HG03045 (cell line): ENCODE data around the gene MACROD2.
"Not testable (repeated sequence)": the region's sequence is repeated elsewhere in the genome, so short reads cannot be mapped to it uniquely, and the experiment has no call there.

Source experiments
- ATAC-seq: cut with Tn5 transposase; IDR thresholded peaks from one replicate; pipeline ENCODE4 v1.9.1; 2021; ENCODE audit warnings: mild to moderate bottlenecking, moderate library complexity; ENCODE audit not compliant: unreplicated experiment

The MACROD2 gene

DNA sequence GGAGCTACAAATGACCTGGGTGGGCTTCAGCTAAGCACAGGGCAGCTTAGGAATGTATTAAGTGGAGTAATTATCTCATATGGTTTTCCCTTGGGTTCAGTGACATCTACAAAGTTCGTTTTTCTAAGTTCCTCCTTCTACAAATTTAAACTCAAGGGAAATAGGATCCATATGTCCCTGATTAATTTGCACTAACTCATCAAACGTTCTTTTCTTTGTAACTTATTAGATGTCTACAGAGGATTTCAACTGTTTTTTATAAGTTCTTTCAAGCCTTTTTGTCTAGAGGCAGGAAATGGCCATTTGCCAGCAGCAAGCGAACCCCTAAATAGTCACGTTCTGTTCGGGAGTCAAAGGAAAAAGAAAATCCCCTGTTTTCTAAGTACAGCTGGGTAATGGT is 1517.6 kb downstream of the MACROD2 start:
- ATAC-seq: no peak

DNA sequence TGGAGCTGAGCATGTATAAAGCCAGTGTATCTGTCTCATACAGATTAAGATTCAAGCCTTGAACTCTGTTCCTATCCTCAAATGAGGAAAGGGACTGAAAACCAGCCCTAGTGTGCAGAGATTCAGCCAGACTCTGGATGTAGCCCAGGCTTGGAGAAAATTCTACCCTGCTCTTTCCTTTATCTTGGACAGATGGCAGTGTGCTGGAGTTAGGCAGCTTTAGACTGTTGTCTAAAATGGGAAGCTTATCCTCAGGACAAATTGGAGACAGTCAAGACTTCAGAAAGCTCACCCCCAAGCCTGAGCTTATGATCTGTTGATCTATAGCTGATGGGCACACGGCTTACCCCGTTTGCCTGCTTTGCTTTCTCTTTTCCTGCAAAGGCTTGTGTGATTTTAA is 1520.4 kb downstream of the MACROD2 start:
- no peak for ATAC-seq

DNA sequence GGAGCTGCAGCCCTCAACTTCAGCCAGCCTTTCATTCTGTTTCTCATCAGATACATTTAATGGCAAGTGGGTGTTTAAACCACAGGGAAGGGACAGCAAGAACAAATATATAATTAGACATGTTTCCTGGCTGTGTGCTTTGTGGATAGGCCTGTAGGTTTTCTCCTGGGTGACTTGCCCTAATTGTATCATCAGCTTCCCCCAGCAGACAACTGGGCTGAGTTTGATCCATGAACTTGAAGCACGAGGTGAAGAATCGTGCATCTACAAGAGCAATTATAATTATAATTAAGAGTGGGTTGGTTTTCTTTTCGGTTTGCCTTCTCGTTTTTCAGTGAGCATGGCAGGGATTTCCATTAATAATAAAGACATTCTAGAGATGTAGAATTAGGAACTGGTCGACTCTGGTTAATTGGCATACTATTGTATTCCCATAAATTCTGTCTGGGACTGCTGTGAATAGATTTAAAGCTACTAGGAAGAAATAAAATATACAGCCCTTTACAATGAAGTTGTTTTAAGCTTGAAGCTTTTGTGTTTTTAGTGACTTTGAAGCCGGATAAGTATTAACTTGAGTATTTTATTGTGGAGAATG is 1525.7 kb downstream of the MACROD2 start:
- ATAC-seq: no peak

DNA sequence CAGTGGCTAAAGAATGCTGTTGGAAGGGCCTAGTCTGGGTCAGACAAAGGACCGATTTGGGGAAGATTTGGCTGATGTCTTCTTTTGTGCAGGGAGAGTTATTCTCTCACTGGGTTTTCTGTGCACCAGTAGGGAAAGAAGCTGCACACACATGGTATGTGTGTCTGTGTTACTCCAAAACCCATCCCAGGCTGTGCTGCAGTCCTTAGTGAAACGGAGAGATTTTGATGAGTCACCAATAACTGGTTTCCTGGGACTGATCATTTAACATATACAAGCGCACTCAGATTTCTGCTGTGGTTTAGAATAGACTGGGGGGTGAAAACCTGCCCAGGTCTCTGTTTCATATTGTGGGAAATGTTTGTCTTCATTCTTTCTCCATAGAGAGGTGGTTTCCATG is 1528.1 kb downstream of the MACROD2 start:
- no peak for ATAC-seq

DNA sequence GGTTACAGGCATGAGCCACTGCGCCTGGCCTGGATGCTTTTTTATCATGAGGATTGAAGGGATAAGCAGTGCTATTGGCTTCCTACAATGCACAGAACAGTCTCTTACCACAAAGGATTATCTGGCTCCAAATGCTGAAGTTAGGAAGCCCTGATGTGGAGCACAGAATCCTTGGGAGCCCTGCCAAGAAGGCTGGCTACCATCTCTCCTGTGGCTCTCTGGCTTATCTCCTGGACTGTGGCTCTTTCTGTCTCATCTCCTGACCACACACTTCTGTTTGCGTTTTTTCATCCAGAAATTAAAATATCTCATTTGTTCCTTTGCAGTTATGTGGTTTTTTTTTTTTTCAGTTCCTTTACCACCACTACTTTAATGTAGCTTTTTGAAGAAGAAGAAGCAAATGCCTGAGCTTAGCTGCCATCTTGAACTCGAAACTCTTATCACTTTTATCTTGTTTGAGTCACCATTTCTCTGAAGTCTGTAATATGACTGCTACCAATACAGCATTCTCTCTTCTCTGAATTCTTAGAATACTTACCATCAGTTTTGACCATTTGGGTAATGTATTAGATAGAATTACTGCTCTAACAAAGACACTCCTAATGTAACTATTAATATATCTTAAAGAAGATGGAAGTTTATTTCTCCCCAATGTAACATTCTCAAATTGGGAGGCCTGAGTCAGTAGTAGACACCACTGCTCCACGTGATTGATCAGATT is 1533.2 kb downstream of the MACROD2 start:
- no peak for ATAC-seq

DNA sequence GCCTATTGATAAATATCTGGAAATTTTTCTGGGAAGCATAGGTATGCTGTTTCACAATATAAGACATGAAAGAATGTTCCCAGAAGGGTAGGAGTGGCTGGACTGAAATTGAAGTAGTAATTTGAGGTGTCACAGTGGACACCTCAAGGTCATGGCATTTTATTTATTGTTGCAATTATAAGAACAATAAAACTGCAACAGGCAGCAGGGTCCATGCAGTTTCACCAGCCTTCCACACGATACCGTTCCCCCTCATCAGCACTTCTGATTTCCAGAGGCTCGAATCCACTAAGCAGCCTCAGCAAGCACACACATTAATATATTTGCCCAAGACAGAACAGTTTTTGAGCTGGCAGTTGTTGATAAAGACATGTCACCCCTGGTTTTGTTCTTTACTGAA is 1540.5 kb downstream of the MACROD2 start:
- no peak for ATAC-seq

DNA sequence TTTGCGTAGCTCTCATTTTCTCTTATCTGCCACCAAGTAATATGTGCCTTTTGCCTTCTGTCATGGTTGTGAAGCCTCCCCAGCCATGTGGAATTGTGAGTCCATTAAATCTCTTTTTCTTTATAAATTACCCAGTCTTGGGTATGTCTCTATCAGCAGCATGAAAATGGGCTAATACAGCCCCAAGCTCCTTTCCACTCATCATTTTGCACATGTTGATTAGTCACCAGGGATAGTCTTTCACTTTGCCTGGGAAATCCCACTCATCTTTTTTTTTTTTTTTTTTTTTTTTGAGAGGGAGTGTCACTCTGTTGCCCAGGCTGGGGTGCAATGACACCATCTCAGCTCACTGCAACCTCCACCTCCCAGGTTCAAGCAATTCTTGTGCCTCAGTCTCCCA is 1541.9 kb downstream of the MACROD2 start:
- not testable (repeated sequence) for ATAC-seq

DNA sequence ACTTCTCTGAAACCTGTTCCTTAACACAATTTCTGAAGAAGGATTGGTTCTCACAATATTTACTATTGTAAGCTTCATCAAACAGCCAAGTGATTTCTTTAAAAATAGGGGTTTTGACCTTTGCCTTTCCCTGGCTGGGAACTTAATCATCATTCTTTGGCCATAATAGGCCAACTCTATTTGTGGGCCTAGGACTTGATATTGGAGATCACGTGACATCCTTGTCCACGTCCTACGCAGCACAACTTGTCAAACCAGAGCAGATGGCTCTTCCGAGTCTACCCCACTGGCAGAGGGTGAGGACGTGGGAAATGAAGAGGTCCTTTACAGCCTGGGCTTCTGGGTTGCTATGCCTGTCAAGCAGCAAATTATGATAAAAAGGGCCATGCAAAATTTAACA is 1547.3 kb downstream of the MACROD2 start:
- no peak for ATAC-seq

DNA sequence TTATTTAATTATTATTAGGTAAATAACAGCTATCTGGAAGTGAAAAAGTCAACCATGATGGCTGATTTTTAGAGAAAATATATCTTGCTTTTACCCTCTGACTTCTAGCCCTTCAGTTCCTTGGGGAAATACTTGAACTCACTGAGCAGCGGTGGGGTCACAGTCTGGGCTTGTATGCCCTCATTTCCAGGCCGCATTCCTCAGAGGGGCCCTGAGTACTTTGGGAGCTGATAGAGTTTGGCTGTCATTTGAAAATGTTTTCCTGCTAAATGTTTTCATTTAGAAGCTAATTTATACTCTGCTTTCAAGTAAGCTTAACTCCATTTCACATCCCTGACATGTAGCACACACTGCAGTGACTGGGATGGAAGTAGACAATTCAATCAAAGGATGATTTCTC is 1549.4 kb downstream of the MACROD2 start:
- ATAC-seq: no peak

DNA sequence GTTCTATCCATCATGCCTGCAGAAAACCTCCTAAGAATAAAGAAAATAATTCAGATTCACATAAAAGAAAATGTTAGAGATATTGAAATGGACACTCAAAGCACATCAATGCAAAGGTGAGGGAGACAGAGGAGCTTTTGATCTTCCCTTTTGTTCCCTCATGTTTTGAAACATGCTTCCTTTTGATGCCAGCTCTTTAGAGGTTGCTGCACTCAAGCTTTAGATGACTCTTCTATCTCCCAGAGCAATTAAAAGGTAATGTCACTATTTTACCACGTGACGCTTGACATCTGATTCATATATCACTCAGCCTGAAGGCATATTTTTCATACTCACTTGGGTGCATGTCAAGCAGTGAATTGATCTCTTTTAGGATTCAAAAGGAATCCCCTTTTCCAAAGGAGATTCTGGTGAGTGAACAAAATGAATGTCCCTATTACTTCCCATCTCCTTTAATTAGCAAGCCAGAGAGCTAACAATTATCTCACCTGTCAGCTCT is 1551.3 kb downstream of the MACROD2 start:
- no peak for ATAC-seq

DNA sequence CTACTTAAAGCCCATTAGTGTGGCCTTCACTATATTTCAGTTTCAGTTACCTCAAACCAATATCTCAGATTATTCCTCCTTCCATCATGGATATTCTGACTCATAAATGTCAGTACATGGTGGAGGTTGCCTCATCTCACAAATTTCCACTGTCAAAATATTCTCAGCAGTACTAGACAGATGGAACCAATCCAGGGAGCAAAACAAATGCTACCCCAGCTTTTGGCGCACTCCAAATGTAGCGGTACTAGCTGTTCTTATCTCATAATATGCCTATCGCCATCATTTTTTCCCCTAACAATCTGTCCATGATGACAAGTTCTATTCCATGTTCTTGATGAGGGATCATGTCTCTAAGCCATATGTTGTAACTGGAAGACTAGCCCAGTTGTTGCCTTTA is 1551.8 kb downstream of the MACROD2 start:
- ATAC-seq: no peak

DNA sequence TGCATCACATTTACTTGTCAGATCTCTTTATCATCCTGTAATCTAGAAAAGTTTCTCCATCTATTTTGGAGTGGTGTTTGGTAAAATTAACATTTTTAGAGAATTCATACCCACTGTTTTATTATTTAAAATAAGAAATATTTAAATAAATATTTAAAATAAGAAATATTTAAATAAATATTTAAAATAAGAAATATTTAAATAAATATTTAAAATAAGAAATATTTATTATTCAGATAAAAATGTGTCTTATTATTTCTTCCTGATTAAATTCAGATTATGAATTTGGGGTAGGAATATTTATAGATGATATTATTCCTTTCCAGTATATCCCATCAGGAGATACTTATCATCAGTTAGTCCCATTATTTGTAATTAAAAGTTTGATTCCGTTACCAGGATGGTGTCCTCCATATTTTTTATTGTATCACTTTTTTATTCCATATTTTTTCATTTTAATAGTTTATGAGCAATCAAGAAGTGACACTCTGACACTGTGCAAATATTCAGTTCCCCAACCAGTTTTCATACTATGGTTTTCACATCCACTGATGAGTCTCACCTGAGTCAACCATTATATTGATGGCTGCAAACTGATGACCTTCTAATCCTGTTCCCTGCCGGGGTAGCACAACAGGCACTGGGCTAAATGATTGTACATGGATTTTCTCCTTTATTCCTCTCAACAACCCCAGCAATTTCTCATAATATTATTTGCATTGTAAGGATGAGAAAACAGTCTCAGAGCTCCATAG is 1555.0 kb downstream of the MACROD2 start:
- no peak for ATAC-seq

DNA sequence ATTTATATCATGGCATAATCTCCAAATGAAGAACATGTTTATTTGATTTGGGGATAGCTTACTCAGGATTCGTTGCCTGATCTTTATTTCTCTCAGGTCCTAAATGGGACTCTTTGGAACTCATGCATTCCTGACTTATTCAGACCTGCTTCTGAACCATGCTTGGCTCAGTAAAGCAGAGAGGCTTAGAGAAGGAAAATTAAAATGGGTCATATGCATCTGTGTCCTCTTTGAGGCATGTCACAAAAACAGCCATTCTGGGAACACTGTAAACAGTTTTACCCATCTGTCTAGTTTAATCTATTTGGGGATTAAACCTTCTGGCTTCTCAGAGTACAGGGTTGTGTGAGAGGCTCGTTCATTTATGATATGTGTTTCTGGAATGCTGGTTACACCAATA is 1560.6 kb downstream of the MACROD2 start:
- no peak for ATAC-seq

DNA sequence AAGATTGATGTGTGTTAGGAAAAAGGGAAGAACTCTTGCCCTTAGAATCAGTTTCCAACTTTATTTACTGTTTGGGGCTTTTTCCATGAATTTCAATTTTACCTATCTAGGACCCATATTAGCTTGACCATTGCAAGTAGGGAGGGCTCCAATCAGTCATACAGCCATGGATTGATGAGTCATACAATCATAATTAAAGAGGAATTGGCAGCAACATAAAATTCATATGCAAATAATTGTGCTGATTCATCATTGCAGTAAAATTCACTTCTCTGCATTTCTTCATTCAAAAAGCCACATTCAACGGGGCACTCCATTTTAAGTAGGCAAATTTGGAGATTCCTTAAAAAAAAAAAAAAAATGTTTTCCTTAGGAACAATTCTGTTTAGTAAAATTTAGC is 1561.6 kb downstream of the MACROD2 start:
- ATAC-seq: no peak

DNA sequence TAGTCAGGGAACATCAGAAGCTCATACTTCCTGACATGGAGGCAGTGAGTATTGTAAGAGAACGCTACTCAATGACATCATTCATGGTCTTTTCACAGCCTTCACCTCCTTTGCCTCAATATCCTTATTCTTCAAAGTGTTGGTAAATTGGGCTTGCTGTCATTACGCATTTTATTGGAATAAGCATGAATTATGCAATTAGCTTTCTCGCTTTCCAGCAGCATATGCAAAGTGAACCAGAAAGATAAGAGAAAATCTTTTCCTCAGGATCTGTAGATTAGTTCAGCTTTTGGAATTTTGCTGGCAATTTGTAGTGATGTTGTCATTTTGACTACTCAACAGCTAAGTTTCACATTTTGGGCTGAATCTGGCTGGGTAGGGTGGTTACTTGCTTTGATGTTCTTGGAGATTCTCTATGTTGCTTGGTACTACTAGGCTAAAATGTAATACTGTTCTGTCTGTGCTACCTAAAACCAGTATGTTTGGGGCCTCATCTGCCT is 1565.8 kb downstream of the MACROD2 start:
- ATAC-seq: no peak

DNA sequence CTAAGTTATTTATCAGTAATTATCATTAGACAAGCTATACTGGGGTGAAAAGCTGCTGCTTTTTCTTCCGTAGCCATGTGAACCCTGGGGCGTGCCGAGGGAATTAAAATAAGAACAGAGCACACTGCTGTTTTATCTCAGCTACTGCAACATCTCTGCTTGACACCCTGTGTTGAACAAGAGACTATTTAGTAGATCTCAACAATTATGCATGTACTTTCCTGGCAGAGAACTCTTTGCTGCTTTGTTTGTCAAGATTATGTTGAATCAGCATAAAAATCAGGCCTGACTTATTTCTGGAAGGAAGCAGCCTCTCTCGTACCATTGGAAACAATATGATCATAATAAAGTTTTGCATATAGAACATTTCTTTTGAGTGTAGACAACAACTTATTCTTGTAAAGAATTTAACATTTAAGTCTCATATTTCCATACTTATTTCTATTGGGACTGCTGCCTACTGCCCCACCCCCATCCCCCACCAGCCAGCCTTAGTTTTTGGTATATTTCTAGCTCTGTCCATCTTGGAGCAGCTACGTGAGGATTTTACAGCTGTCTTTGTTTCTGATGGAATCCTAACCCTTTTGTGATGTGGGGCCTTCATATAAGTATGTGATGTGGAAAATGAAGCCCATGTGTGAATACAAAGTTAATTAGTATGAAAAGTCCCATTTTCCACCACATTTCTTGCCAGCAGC is 1566.5 kb downstream of the MACROD2 start:
- ATAC-seq: no peak

DNA sequence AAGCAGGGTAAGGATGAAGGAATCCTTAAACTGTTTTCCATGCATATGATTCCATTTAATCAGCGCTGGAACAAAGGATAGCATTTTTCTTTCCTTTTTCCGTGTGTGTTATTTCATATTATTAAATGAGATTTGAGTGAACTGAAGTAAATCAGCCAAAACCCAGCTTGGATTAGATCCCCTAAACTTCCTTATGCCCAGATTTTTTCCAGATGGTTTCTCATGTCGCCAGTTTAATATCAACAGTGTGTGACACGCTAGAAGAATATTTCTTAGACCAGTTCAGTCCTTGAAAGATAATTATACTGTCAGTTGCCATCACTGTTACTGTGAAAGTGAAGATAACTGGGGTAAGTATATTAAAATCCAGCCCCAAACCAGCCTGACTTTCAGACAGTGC is 1568.5 kb downstream of the MACROD2 start:
- no peak for ATAC-seq

DNA sequence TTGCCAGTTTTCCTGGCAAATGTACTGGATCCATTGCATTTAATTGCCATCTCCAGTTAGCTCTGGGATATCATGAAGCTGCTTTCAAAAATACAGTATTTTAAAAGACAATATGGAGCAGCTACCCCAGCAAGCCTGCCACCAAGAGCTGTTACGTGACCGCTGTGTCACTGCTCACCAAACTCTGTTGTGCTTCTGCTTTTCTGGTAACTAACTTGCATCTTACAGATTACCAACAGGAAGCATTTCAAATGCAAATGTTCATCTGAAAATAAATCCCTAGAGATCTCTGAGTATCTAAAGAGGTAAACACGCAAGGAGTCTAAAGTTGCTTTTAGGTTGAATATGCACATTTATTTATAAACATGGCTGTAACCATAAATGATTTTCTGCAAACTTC is 1569.7 kb downstream of the MACROD2 start:
- ATAC-seq: no peak

DNA sequence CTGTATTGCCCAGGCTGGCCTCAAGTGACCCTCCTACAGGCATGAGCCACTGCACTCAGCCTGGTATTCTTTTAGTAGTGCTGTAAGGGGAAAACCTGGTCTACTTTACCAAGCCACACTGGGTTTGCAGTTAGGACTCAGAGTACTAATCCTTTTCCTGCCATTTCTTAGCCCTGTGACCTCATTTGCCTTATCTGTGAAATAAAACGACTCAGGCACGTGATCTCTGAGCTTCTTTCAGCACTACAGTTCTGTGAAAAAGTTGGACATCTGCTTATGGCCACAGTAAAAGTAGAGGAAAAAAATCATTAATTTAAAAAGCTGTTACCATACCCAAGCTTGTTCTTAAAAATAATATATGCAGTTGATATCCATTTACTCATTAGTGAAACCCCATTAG is 1570.5 kb downstream of the MACROD2 start:
- ATAC-seq: no peak

DNA sequence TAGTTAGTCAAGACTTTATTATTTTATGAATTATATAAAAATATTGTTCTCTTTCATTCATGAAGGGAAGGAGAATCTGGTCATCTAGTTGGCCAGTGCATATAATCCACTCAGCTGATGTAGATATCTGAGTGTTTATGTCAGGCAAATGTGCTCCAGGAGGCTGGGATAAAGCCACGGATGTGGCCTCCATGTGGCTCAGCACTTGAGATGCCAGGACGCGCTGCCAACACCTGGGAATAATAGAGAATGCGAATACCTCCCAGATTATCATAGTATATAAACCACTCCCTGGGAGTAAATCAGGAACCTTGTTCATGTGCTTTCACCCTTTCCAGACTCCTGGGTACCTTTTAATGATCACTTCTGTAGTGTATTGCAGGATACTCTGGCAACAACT is 1571.9 kb downstream of the MACROD2 start:
- ATAC-seq: no peak

DNA sequence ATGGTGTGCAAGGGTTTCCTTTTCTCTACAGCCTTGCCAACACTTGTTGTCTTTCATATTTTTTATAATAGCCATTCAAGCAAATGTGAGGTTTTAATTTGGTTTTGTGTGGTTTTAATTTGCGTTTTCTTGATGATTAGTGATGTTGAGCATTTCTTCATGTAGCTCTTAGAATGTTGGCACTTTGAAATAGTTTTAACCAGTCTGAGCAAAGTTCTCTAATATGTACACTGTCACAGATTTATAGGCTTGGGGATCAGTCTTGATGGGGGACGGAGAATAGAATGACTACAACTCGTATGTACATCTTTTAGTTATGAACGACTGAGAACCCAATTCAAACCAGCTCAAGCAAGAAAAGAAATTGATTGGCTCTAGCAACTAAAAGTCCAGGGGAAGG is 1574.8 kb downstream of the MACROD2 start:
- ATAC-seq: no peak
